CD4-positive, CD25-positive, alpha-beta regulatory T cell (primary cell): ENCODE data around the gene SZRD1. TPM values are rescaled to one million over a fixed set of nuclear protein-coding genes. Genes with fewer than 3 reads are reported as not detected.
A peak's percentile ranks its signal among the peaks of the same experiment; 100 is the strongest.
"Not testable (repeated sequence)": the region's sequence is repeated elsewhere in the genome, so short reads cannot be mapped to it uniquely, and the experiment has no call there.

Experiments used
- ATAC-seq, 2 donors: fragments of 150-1000 bp; cut with Tn5 transposase; one replicate each; pipeline ENCODE4 v1.10.0; 2021; ENCODE audit warnings: low read depth in 2 of 2, moderate number of reproducible peaks in 2 of 2, moderate library complexity in 1 of 2
- DNase-seq, 3 donors: peaks; one replicate each; pipeline versions ENCODE4 v3.0.0 to v3.0.0-alpha.2; 2012 to 2022; ENCODE audit warnings: mixed read lengths in 1 of 3
- H3K27ac ChIP-seq: one replicate; pipeline ENCODE4 v1.7.0; 2013; ENCODE audit warnings: mild to moderate bottlenecking, low read length; ENCODE audit not compliant: insufficient read depth, poor library complexity, severe bottlenecking
- H3K27me3 ChIP-seq: one replicate; pipeline ENCODE4 v1.7.0; 2013; ENCODE audit warnings: low read length; ENCODE audit not compliant: control insufficient read depth, insufficient read depth
- H3K36me3 ChIP-seq: one replicate; pipeline ENCODE4 v1.7.0; 2013; ENCODE audit warnings: mild to moderate bottlenecking, low read length, moderate library complexity; ENCODE audit not compliant: control insufficient read depth, insufficient read depth
- H3K4me1 ChIP-seq: 2 replicates; pipeline ENCODE4 v1.7.0; 2013; ENCODE audit warnings: mild to moderate bottlenecking, low read length; ENCODE audit not compliant: insufficient read depth, control insufficient read depth, poor library complexity, severe bottlenecking
- H3K4me3 ChIP-seq: one replicate; pipeline ENCODE4 v1.7.0; 2013; ENCODE audit warnings: low read depth, mild to moderate bottlenecking, low read length, moderate library complexity
- H3K9me3 ChIP-seq, 2 experiments: 1 replicate in 1 of 2; 2 replicates in 1 of 2; pipeline ENCODE4 v1.7.0; 2013; ENCODE audit warnings: low read length in 2 of 2, mild to moderate bottlenecking in 1 of 2, moderate library complexity in 1 of 2; ENCODE audit not compliant: control insufficient read depth in 2 of 2
- H3K27ac Mint-ChIP-seq, 3 donors: one replicate each; pipeline ENCODE4 v1.8.0; 2020 to 2022; ENCODE audit warnings: mild to moderate bottlenecking in 3 of 3, mixed read lengths in 3 of 3, moderate library complexity in 2 of 3
- H3K27me3 Mint-ChIP-seq: one replicate; pipeline ENCODE4 v1.8.0; 2022; ENCODE audit warnings: mild to moderate bottlenecking, mixed read lengths
- H3K36me3 Mint-ChIP-seq: one replicate; pipeline ENCODE4 v1.8.0; 2020; ENCODE audit warnings: mixed read lengths
- H3K4me1 Mint-ChIP-seq, 4 donors: one replicate each; pipeline ENCODE4 v1.8.0; 2020 to 2022; ENCODE audit warnings: mixed read lengths in 4 of 4, mild to moderate bottlenecking in 1 of 4
- H3K4me3 Mint-ChIP-seq, 4 donors: one replicate each; pipeline ENCODE4 v1.8.0; 2020 to 2022; ENCODE audit warnings: mild to moderate bottlenecking in 4 of 4, mixed read lengths in 4 of 4, moderate library complexity in 3 of 4
- H3K9me3 Mint-ChIP-seq, 7 donors: one replicate each; pipeline ENCODE4 v1.8.0; 2020 to 2022; ENCODE audit warnings: mixed read lengths in 7 of 7, mild to moderate bottlenecking in 3 of 7, moderate library complexity in 2 of 7
- polyA plus RNA-seq, 4 donors: library from polyadenylated mRNA; unstranded; fragments of 300-500 nt; fragmentation: Illumina TruSeq; gene quantifications; one replicate each; pipeline ENCODE4 v1.2.3, GENCODE V29; 2021
- total RNA-seq: library from RNA; stranded (reverse); gene quantifications from one replicate; pipeline ENCODE4 v1.2.3, GENCODE V29; 2022

Gene SZRD1
- total and polyA plus RNA-seq, 5 donors from 2014 or later = 36.9 to 136 (median 47.6) TPM

GRCh38 chr1:16352842-16353535, 14.1 kb upstream of the SZRD1 start:
- peak overlapping the region; percentile 86 for H3K27ac ChIP-seq
- no peaks in the 10 kb centered on the region for H3K27me3 Mint-ChIP-seq
- H3K4me3 ChIP-seq = peak overlapping the region; percentile 87
- no peaks in the 10 kb centered on the region for H3K9me3 ChIP-seq
- no peaks in the 10 kb centered on the region for H3K36me3 ChIP-seq
- DNase-seq (peak in 1 of 3 donors; percentile 47), ATAC-seq (no peak)
- H3K9me3 Mint-ChIP-seq = no peaks in the 10 kb centered on the region
- no peaks in the 10 kb centered on the region for H3K27me3 ChIP-seq
- peak overlapping the region; percentile 53 to 96 (median 95) for H3K27ac Mint-ChIP-seq
- H3K4me1 Mint-ChIP-seq = peaks cover 17 to 48% (median 25%) of the 10 kb centered on the region in 4 donors
- no peaks in the 10 kb centered on the region for H3K36me3 Mint-ChIP-seq
- H3K4me3 Mint-ChIP-seq = peak overlapping the region; percentile 89 to 99 (median 94)
- H3K4me1 ChIP-seq = peaks cover 30% of the 10 kb centered on the region

GRCh38 chr1:16354619-16355018, 12.4 kb upstream of the SZRD1 start:
- no peak overlapping the region for H3K27ac ChIP-seq
- H3K4me3 Mint-ChIP-seq = peak overlapping the region; percentile 21 to 88 (median 51)
- peaks cover 30% of the 10 kb centered on the region for H3K4me1 ChIP-seq
- no peak overlapping the region for H3K27ac Mint-ChIP-seq
- no peaks in the 10 kb centered on the region for H3K27me3 ChIP-seq
- H3K4me3 ChIP-seq = no peak overlapping the region
- H3K4me1 Mint-ChIP-seq = peaks cover 12 to 33% (median 16%) of the 10 kb centered on the region in 4 donors
- H3K9me3 ChIP-seq = no peaks in the 10 kb centered on the region
- H3K27me3 Mint-ChIP-seq = no peaks in the 10 kb centered on the region
- ATAC-seq = no peak
- H3K36me3 ChIP-seq = no peaks in the 10 kb centered on the region
- DNase-seq = no peak
- H3K36me3 Mint-ChIP-seq = no peaks in the 10 kb centered on the region
- no peaks in the 10 kb centered on the region for H3K9me3 Mint-ChIP-seq

DNA sequence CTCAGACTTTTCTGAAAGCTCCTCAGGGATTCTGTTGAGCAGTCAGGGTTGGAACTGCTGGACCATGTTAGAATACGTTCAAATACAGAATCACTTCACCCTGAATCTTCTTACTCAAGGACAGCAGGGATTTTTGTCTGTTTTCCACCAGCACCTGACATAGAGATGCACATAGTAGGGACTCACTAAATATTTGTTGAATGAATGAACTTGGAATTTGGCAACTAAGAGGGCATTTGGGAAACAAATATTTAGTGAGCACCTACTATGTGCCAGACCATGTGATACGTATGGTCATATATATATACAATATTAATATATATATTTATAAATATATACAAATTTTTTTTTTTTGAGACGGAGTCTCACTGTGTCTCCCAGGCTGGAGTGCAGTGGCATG, 10.2 kb upstream of the SZRD1 start:
- ATAC-seq (no peak), DNase-seq (no peak)
- H3K9me3 ChIP-seq = no peaks in the 10 kb centered on the region
- Mint-ChIP-seq H3K27me3 (no peaks in the 10 kb centered on the region), H3K27ac (peak overlapping the region in 1 of 3 donors; percentile 26), H3K36me3 (no peaks in the 10 kb centered on the region), H3K4me1 (peaks cover 0 to 12% (median 4%) of the 10 kb centered on the region in 4 donors), H3K9me3 (no peaks in the 10 kb centered on the region), H3K4me3 (no peak overlapping the region)
- H3K36me3 ChIP-seq = no peaks in the 10 kb centered on the region
- H3K4me1 ChIP-seq = peaks cover 8% of the 10 kb centered on the region
- no peak overlapping the region for H3K4me3 ChIP-seq
- H3K27me3 ChIP-seq = no peaks in the 10 kb centered on the region
- H3K27ac ChIP-seq = no peak overlapping the region

DNA sequence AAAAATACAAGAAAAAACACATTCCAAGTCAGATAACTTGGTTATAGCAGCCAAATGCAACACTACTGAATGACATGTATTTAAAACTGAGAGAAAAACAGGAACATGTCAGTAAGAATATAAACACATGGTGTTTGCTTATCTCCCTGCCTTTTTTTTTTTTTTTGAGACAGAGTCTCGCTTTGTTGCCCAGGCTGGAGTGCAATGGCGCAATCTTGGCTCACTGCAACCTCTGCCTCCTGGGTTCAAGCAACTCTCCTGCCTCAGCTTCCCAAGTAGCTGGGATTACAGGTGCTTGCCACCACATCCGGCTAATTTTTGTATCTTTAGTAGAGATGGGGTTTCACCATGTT, 1.9 kb upstream of the SZRD1 start:
- not testable (repeated sequence) for H3K36me3 Mint-ChIP-seq, H3K4me3 Mint-ChIP-seq, H3K27ac Mint-ChIP-seq, DNase-seq, ATAC-seq, H3K27me3 ChIP-seq, H3K9me3 Mint-ChIP-seq, H3K27ac ChIP-seq, H3K36me3 ChIP-seq, H3K4me3 ChIP-seq, H3K27me3 Mint-ChIP-seq, H3K9me3 ChIP-seq
- H3K4me1 ChIP-seq = peaks cover 25% of the 10 kb centered on the region
- H3K4me1 Mint-ChIP-seq = peaks cover 13 to 34% (median 30%) of the 10 kb centered on the region in 4 donors

- Histone ChIP-seq H3K4me1 (peaks cover 44% of the 10 kb centered on the region), H3K36me3 (no peaks in the 10 kb centered on the region), H3K27ac (peak overlapping the region; percentile 100), H3K9me3 (no peaks in the 10 kb centered on the region), H3K27me3 (no peaks in the 10 kb centered on the region), H3K4me3 (peak overlapping the region; percentile 99)
- peaks cover 6% of the 10 kb centered on the region for H3K27me3 Mint-ChIP-seq
- no peaks in the 10 kb centered on the region for H3K36me3 Mint-ChIP-seq
- no peaks in the 10 kb centered on the region for H3K9me3 Mint-ChIP-seq
- H3K4me1 Mint-ChIP-seq = peaks cover 25 to 52% (median 42%) of the 10 kb centered on the region in 4 donors
- peak overlapping the region; percentile 98 to 99 (median 99) for H3K27ac Mint-ChIP-seq
- peak overlapping the region; percentile 97 to 98 (median 97) for H3K4me3 Mint-ChIP-seq
- peak; percentile 66 to 68 for ATAC-seq
- peak; percentile 76 to 93 (median 90) for DNase-seq
Measured at GRCh38 chr1:16367258-16367967, 371 bp downstream of the SZRD1 start.

- peaks cover 0 to 1% (median 0%) of the 10 kb centered on the region in 7 donors for H3K9me3 Mint-ChIP-seq
- H3K4me3 ChIP-seq = peak overlapping the region; percentile 99
- peaks cover 4% of the 10 kb centered on the region for H3K27me3 Mint-ChIP-seq
- DNase-seq (peak in 1 of 3 donors; percentile 45), ATAC-seq (no peak)
- peak overlapping the region; percentile 100 for H3K27ac ChIP-seq
- H3K4me3 Mint-ChIP-seq = peak overlapping the region; percentile 97 to 98 (median 97)
- H3K36me3 ChIP-seq = peaks cover 2% of the 10 kb centered on the region
- H3K27ac Mint-ChIP-seq = peak overlapping the region; percentile 98 to 99 (median 99)
- H3K4me1 Mint-ChIP-seq = peaks cover 30 to 57% (median 46%) of the 10 kb centered on the region in 4 donors
- peaks cover 6% of the 10 kb centered on the region for H3K36me3 Mint-ChIP-seq
- no peaks in the 10 kb centered on the region for H3K9me3 ChIP-seq
- no peaks in the 10 kb centered on the region for H3K27me3 ChIP-seq
- H3K4me1 ChIP-seq = peaks cover 49% of the 10 kb centered on the region
Measured at GRCh38 chr1:16367968-16368890, 1.2 kb downstream of the SZRD1 start.

- ATAC-seq = no peak
- Mint-ChIP-seq H3K36me3 (peaks cover 13% of the 10 kb centered on the region), H3K4me3 (peak overlapping the region in 3 of 4 donors; percentile 97 to 98 (median 97)), H3K9me3 (peaks cover 0 to 1% (median 0%) of the 10 kb centered on the region in 7 donors), H3K27ac (no peak overlapping the region), H3K4me1 (peaks cover 38 to 63% (median 51%) of the 10 kb centered on the region in 4 donors), H3K27me3 (no peaks in the 10 kb centered on the region)
- Histone ChIP-seq H3K9me3 (no peaks in the 10 kb centered on the region), H3K27me3 (no peaks in the 10 kb centered on the region), H3K36me3 (peaks cover 5% of the 10 kb centered on the region), H3K27ac (no peak overlapping the region), H3K4me3 (no peak overlapping the region), H3K4me1 (peaks cover 56% of the 10 kb centered on the region)
- no peak for DNase-seq
Measured at GRCh38 chr1:16369821-16370220, 2.8 kb downstream of the SZRD1 start.
